Iris pigment epithelial cell (primary cell): Measurements from ENCODE around the gene DOCK10.

Experiments used
- DNase-seq: peaks from one replicate; pipeline ENCODE4 v3.0.0-alpha.2; 2011; ENCODE audit warnings: low read depth

The DOCK10 gene

GRCh38 chr2:225041207-225041850 is 939 bp downstream of the DOCK10 start:
- DNase-seq = peak; percentile 67

- DNase-seq = no peak
Measured at GRCh38 chr2:225040856-225041206, 1.4 kb downstream of the DOCK10 start.

GRCh38 chr2:225040142-225040541 is 2.1 kb downstream of the DOCK10 start:
- no peak for DNase-seq

GRCh38 chr2:225038231-225038523 is 4.1 kb downstream of the DOCK10 start:
- DNase-seq = no peak

GRCh38 chr2:225037415-225038230 is 4.6 kb downstream of the DOCK10 start:
- peak; percentile 71 for DNase-seq

GRCh38 chr2:225036431-225036830 is 5.8 kb downstream of the DOCK10 start:
- no peak for DNase-seq

GRCh38 chr2:225033440-225034318 is 8.6 kb downstream of the DOCK10 start:
- no peak for DNase-seq

- no peak for DNase-seq
Measured at GRCh38 chr2:225032246-225032645, 10.0 kb downstream of the DOCK10 start.

GRCh38 chr2:225031599-225031998 is 10.7 kb downstream of the DOCK10 start:
- DNase-seq = no peak

- DNase-seq = no peak
Measured at GRCh38 chr2:225030893-225031292, 11.4 kb downstream of the DOCK10 start.

GRCh38 chr2:225030203-225030602 is 12.1 kb downstream of the DOCK10 start:
- DNase-seq = no peak

- DNase-seq = no peak
Measured at GRCh38 chr2:225028572-225028971, 13.7 kb downstream of the DOCK10 start.

- DNase-seq = no peak
Measured at GRCh38 chr2:225027061-225027762, 15.1 kb downstream of the DOCK10 start.

- DNase-seq = peak; percentile 98
Measured at GRCh38 chr2:225025917-225026571, 16.2 kb downstream of the DOCK10 start.

- DNase-seq = no peak
Measured at GRCh38 chr2:225022188-225022587, 20.1 kb downstream of the DOCK10 start.

- peak; percentile 49 for DNase-seq
Measured at GRCh38 chr2:225020168-225020849, 22.0 kb downstream of the DOCK10 start.

- DNase-seq = no peak
Measured at GRCh38 chr2:225019105-225019504, 23.2 kb downstream of the DOCK10 start.

- DNase-seq = no peak
Measured at GRCh38 chr2:225017713-225018112, 24.6 kb downstream of the DOCK10 start.

- no peak for DNase-seq
Measured at GRCh38 chr2:225017098-225017685, 25.1 kb downstream of the DOCK10 start.
